ENCODE measurements around the gene FKBP10. TPM values are rescaled to one million over a fixed set of nuclear protein-coding genes. Genes with fewer than 3 reads are reported as not detected.
"Not testable (repeated sequence)": the region's sequence is repeated elsewhere in the genome, so short reads cannot be mapped to it uniquely, and the experiment has no call there.

The FKBP10 gene
- total RNA-seq, 1 experiment from 2014 or later = 68.0 TPM

DNA sequence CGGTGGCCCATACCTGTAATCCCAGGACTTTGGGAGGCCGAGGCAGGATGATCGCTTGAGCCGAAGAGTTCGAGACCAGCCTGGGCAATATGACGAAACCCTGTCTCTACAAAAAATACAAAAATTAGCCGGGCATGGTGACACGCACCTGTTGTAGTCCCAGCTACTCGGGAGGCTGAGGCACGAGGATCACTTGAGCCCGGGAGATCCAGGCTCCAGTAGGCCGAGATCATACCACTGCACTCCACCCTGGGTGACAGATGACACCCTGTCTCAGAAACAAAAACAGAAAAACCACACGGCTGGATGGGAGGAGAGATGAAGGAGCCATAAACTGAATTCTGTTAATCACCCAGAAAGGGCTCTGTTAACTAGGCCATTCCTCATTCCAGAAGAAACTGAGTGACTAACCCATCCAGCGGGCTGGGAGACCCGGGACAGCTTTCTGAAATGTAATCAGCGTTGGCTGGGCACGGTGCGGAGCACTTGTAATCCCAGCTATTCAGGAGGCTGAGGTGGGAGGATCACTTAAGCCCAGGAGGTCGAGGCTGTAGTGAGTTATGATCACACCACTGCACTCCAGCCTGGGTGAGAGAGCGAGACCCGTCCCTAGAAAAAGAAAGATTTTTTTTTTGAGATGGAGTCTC is 23.9 kb downstream of the FKBP10 start:
- no peak for DNase-seq (ENCODE audit: low spot score)

DNA sequence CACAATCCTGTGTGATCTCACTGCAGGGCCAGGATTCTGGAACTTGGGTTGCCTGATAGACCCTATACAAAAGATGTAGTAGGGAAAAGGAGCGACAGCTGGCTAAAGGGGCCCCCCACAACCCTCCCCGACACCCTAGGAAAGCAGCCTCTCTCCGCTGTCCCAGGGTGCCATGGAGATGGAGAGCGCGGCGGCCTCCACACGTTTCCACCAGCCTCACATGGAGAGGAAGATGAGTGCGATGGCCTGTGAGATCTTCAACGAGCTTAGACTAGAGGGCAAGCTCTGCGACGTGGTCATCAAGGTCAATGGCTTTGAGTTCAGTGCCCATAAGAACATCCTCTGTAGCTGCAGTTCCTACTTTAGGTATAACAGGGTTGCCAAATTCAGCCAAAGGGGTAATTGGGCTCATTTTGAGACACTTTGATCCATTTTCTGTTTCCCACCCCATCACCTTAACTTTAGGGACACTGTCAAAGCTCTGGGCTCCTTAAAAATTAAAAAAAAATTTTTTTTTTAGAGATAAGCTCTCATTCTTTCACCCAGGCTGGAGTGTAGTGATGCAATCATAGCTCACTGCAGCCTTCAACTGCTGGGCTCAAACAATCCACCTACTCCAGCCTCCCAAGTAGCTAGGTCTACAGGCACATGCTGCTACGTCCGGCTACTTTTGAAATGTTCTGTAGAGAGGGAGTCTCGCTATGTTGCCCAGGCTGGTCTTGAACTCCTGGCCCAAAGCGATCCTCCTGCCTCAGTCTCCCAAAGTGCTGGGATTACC is 25.1 kb downstream of the FKBP10 start, which contains the start of gene KLHL10:
KLHL10 (plus strand) TSS at position 65 of the 778 bp plus-strand sequence; CDS start at position 173, 108 bp downstream.
- no peak for DNase-seq (ENCODE audit: low spot score)

DNA sequence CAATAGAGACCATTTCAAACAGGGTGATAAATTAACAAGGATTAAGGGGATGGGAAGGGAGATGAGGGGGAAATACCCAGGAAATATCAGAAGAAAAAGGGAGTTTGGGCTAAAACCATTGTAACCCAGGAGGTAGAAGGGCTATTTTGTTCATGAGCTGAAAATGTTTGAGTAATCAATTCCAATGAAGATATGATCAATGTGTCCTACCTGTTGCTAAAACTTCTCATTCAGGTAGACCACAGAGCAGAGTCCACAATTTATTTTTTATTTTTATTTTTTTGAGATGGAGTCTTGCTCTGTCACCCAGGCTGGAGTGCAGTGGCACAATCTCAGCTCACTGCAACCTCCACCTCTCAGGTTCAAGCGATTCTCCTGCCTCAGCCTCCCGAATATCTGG is 26.6 kb downstream of the FKBP10 start:
- not testable (repeated sequence) for DNase-seq (ENCODE audit: low spot score)

DNA sequence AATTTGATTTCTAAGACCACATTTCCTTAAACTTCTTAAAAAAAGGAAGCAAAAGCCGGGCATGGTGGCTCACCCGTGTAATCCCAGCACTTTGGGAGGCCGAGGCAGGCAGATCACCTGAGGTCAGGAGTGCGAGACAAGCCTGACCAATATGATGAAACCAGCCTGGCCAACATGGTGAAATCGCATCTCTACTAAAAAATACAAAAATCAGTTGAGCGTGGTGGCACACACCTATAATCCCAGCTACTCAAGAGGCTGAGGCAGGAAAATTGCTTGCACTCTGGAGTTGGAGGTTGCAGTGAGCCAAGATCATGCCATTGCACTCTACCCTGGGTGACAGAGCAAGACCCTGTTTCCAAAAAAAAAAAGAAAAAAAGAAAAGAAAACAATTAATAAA is 28.0 kb downstream of the FKBP10 start:
- DNase-seq (ENCODE audit: low spot score) = not testable (repeated sequence)

DNA sequence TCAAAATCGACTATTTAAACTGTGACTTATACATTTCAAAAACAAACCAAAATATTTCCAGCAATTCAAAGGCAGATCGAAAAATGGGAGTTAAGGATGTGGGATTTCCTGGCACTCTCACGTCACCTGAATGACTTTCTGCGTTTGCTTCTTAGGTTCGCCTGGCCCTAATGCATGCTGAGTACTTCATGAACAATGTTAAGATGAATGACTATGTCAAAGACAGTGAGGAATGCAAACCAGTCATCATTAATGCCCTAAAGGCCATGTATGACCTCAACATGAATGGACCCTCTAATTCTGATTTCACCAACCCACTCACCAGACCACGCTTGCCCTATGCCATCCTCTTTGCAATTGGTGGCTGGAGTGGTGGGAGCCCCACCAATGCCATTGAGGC is 32.2 kb downstream of the FKBP10 start:
- DNase-seq (ENCODE audit: low spot score) = no peak

DNA sequence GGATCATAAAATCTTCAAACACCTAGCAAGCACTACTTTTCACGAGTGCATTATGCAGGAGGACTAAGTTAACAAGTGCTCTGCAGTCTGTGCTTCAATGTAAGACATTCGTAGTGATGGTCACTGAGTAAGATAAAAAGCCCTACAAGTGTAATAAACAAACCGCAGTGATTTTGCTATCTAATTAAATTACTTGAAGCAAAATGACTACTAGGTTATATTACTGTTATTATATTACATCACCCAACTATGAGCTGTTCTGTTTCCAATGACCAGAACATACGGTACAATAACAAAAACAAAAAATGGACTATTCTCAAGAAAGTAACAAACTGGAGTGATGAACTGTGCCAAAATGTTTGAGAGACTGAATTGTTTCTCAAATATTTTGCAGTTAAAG is 36.0 kb downstream of the FKBP10 start:
- no peak for DNase-seq (ENCODE audit: low spot score)

DNA sequence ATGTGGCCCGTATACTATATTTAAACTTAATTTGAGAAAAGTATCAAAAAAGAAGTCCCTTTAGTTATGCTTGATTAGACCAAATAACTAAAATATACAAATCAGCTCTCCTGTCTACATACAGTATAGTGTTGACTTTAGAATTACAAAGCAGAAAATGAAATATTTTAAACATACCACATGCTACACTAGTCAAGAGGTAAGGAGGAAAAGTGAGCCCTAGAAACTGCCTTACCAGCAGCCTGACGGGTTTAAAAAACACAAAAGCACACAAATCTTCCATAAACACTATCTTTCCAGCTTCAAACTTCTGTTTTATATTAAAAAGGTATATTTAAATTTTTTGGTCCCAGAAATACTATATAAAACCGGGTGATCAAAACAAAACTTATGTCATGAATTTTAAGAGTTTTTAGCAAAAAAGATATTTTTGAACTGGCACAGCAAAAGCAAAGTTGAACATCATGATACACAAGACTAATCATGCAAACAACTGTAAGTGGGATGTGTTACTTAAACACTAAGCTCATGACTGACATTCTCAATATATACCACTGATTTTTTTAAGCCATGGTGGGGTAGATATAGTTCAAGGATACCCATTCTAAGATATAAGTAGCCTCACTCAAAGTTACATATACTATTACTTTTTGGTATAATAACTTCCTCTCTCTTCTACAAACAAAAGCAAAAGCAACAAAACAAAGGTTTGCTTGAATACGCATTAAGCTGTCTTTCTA is 36.6 kb downstream of the FKBP10 start:
- no peak for DNase-seq (ENCODE audit: low spot score)

DNA sequence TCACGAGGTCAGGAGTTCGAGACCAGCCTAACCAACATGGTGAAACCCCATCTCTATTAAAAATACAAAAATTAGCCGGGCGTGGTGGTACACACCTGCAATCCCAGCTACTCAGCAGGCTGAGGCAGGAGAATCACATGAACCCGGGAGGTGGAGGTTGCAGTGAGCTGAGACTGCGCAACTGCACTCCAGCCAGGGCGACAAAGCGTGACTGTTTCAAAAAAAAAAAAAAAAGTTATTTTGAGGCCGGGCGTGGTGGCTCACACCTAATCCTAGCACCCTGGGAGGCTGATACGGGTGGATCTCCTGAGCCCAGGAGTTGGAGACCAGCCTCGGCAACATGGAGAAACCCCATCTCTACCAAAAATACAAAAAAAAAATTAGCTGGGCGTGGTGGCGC is 38.6 kb downstream of the FKBP10 start:
- DNase-seq (ENCODE audit: low spot score) = not testable (repeated sequence)

DNA sequence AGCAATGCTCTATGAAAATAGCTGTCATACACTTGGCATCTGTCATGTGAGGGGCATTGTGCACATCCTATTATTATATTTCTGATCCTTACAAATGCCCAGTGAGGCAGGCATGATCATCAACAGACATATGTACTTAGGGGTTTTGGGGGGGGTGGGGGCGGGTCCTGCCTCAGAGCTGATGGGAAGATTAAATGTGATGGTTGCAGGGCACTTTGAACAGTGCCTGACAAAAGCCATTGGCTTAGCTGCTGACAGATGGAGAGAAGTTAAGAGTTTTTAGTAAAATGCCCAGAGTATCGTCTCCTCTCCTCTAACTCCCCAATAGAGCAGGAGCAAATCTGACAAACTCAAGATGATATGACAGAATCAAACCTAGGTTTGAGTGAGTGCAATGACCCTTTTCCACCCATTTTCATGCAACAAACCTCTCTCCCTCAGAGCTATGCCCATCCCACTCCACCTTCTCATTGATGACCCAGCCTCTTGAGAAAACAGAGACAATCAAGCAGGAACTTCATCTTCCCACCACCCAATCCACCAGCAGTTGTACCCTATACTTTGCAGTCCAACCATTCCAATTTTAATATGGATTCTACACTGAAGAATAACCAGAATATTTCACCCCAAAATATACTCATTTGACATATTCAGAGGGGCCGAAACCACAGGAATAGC is 47.6 kb downstream of the FKBP10 start:
- no peak for DNase-seq (ENCODE audit: low spot score)

DNA sequence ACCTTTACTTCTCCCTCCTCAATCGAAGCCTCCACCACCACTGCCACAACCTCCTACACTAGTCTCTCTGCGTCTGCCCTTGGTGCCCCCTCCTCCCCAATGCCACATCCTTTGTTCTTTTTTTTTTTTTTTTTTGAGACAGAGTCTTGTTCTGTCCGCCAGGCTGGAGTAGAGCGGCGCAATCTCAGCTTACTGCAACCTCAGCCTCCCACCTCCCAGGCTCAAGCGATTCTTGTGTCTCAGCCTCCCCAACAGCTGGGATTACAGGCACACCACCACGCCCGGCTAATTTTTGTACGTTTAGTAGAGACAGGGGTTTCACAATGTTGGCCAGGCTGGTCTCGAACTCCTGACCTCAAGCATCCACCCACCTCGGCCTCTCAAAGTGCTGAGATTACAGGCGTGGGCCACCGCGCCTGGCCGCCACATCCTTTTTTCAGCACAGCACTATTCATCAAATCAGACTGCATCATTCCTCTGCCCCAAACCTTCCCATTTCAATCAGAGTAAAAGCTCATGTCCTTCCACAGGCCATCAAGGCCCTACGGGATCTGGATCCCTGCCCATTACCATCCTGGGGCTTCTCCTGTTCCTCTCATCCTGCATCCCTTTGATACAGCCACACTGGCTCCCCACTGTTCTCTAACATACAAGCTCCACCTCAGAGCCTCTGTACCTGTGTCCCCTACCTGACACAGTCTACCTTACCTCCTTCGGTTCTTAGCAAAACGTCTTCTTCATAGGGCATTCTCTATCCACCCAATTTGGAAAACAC is 50.5 kb downstream of the FKBP10 start:
- no peak for DNase-seq (ENCODE audit: low spot score)

DNA sequence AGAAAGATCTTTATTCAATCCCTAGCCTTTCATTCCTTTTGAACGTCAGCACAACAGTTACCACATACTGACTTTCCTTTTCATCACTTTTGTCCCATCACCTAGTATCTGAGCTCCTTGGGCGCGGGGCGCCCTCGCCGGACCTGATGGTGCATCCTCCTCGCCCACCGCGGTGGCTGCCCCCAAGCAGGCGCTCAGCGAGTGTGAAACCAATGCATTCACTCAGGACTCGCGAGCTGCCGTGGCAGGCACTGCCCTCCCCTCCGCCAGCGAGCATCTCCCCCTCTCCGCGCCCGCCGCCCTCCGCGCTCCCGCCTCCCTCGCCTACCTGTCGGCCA is 51.7 kb downstream of the FKBP10 start:
- DNase-seq (ENCODE audit: low spot score) = no peak

DNA sequence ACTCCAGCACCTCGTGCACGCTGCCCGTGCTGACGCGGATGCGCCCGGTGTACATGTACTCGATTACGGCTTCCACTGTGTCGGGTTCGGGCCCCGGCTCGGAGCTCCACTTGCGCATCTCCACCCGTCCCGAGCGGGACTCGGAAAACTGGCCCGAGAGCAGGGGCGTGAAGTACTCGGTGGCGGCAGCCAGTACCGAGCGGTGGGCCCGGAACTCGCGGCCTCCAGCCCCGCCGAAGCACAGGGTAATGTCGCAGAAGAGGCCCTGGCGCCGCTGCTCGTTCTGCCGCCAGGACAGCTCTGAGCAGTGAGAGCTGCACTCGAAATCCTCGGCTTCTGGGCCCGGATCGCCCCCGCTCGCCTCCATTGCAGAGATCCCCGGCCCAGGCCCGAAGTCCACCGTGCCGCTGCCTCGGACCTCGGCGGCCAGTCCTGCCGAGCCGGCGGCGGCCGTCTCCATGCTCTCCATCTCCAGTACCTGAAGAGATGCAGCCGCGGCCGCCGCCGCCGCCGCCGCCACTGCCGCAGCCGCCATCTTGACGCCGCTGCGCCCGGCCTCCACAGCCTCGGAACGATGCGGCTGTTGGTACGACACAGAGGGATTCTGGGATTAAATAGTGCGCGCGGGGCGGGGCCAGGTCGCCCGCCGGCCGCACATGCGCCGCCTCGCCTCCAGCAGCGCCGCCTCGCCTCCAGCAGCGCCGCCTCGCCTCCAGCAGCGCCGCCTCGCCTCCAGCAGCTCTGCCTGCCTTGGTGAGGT is 52.2 kb downstream of the FKBP10 start, which contains the start of gene KLHL11:
KLHL11 (minus strand) TSS at position 588 of the 760 bp plus-strand sequence; CDS start at position 535, 53 bp downstream.
- DNase-seq (ENCODE audit: low spot score) = peak; percentile 88

DNA sequence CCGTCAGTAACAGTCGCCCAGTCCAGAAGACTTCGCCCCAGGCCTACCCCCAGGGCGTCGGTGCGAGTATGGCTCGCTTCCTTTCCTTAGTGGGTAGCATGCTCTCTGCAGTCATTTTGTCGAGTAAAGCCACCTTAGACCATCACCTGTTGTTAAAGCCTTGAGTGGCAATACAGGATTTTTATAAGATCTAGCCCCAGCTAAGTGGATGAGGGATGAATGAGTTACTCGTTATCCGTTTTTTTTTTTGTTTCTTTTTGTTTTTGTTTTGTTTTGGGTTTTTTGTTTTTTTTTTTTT is 52.7 kb downstream of the FKBP10 start:
- DNase-seq (ENCODE audit: low spot score) = no peak

DNA sequence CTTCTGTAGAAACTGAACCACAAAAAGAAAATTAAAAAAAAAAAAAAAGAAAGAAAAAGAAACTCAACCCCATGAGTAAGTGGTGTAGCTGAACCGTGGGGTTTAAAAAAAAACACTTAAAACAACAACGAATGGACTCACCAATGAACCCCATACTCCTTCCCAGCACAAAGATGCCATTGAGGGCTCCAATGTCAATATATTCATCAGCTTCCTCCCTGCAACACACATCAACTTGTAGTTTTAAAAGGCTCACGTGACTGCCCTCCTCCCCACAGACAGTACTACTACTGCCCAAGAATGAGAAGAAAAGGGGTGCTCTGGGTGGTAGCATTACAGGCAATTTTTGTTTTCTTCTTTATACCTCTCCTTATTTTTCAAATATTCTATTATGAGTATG is 55.8 kb downstream of the FKBP10 start:
- no peak for DNase-seq (ENCODE audit: low spot score)

DNA sequence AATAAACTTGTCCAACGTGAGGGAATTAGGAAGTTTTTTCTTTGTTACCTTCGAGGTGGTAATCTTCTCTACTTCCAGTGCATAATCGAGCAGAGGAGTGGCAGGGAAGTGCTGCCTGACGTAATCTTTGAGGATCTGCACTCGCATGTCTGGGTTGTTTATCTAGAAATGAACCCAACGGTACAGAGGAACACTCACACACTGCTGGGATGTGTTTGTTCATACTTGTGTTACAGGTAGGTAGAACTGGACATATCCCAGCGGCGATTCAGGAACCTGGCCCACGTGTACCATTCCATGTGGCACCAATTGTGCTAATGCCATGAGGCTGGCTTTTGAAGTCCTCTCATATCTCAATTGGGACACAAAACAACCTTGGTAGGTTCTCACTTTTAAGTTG is 56.6 kb downstream of the FKBP10 start:
- DNase-seq (ENCODE audit: low spot score) = no peak

DNA sequence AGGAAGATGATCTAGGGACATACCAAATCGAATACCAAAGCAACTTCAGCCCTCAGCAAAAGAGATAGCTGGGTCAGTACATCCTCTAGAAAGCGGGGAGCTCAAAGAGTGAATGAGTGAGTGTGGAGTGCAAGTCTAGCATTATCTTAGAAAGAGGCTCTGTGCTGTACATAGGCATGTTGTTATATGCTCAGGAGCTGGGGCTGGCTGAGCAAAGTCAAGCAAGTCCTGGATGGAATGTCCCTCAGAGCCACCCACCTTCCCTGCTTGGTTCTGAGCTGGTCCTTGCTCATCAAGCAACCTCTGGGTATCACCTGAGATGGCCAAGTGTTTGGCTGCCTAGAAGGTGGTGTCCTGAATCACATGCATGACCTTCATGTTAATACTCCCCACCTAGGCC is 57.3 kb downstream of the FKBP10 start:
- no peak for DNase-seq (ENCODE audit: low spot score)

DNA sequence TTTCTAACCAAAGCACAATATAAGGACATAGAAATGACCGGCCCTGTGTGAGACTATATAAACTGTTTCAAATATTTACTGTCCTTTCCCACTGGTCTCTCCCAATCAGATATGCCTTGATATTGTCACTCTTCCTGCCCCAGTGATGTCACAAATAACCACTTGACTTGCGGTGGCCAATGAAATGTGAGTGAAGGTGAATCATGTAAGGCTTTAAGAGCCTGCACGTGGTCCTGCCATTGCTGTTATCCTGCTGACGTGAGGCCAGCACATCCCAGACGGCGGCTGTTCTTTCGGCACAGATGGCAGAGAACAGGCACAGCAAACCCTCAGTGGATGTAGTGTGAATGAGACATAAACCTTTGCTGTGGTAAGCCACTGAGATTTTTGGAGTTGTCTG is 57.8 kb downstream of the FKBP10 start:
- no peak for DNase-seq (ENCODE audit: low spot score)

DNA sequence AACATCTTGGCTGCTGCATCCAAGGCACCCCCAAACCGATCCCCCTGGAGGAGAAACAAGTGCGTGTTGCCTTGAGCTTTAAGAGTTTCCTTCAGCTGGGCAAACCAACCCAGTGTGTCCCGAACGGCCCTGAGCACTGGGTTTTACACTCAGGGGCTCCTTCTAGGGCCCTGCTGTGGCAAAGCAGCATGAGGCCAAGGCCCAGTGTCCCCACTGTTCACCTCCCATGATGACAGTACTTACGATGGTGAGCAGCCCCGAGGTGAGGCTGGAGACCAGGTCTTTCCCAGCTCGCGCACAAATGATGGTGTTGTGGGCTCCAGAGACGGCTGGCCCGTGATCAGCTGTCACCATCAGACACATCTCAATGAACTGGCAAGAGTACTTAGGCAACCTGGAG is 59.0 kb downstream of the FKBP10 start:
- no peak for DNase-seq (ENCODE audit: low spot score)
